GM12865 (cell line): ENCODE results near the gene CIAO1.
A peak's percentile ranks its signal among the peaks of the same experiment; 100 is the strongest.
"Not testable (repeated sequence)": the region's sequence is repeated elsewhere in the genome, so short reads cannot be mapped to it uniquely, and the experiment has no call there.

Source experiments
- DNase-seq: peaks from one replicate; pipeline ENCODE4 v3.0.0; 2010; ENCODE audit warnings: low read depth
- H3K4me3 ChIP-seq: 2 replicates; pipeline ENCODE4 v1.5.1; 2011; ENCODE audit warnings: mild to moderate bottlenecking, low read depth, low read length, control low read depth
- CTCF ChIP-seq: IDR thresholded peaks from 2 replicates; pipeline ENCODE4 v1.5.1; 2011; ENCODE audit warnings: low read length, control low read depth, low read depth, inconsistent platforms; ENCODE audit not compliant: insufficient read depth; ENCODE audit errors: missing control alignments

CIAO1 gene

GRCh38 chr2:96250188-96250587 lies 15.8 kb upstream of the CIAO1 start:
- H3K4me3 ChIP-seq: no peak overlapping the region
- TF ChIP-seq CTCF: no peak
- DNase-seq: no peak

- TF ChIP-seq CTCF: no peak
- no peak overlapping the region for H3K4me3 ChIP-seq
- DNase-seq: peak; percentile 25
These were observed 14.2 kb upstream of the CIAO1 start for GRCh38 chr2:96251721-96252292.

GRCh38 chr2:96252526-96252925 lies 13.5 kb upstream of the CIAO1 start:
- H3K4me3 ChIP-seq: no peak overlapping the region
- no peak for DNase-seq
- TF ChIP-seq CTCF: no peak

GRCh38 chr2:96253006-96253405 lies 13.0 kb upstream of the CIAO1 start:
- DNase-seq: no peak
- no peak for TF ChIP-seq CTCF
- no peak overlapping the region for H3K4me3 ChIP-seq

GRCh38 chr2:96254571-96254970 lies 11.5 kb upstream of the CIAO1 start:
- no peak for TF ChIP-seq CTCF
- H3K4me3 ChIP-seq: no peak overlapping the region
- DNase-seq: no peak

GRCh38 chr2:96256611-96257113 lies 9.4 kb upstream of the CIAO1 start:
- no peak for TF ChIP-seq CTCF
- no peak for DNase-seq
- no peak overlapping the region for H3K4me3 ChIP-seq

GRCh38 chr2:96257744-96258143 lies 8.3 kb upstream of the CIAO1 start:
- DNase-seq, H3K4me3 ChIP-seq: not testable (repeated sequence)
